HepG2 (cell line): Measurements from ENCODE around the gene MEIG1. TPM values are rescaled to one million over a fixed set of nuclear protein-coding genes. Genes with fewer than 3 reads are reported as not detected.

ENCODE experiments used
- ATAC-seq: fragments of 200-7000 bp; cut with Tn5 transposase; 3 replicates; pipeline ENCODE4 v1.9.1; 2020; ENCODE audit warnings: mild to moderate bottlenecking, moderate library complexity
- BruUV-seq: library from RNA; stranded (reverse); fragments of 400-500 nt; replicated peaks from 2 replicates; lab custom pipeline; 2021; lab: Mats Ljungman, UMichigan
- CTCF ChIA-PET: fragments of 300-600 bp; formaldehyde crosslinking; extraction: SDS; loops from one replicate; lab custom pipeline; 2021; ENCODE audit warnings: low total read pairs, inconsistent platforms, low intra/inter-chr PET ratio; lab: Yijun Ruan, JAX
- POLR2A ChIA-PET: fragments of 350-600 bp; sonication (Branson Sonifier 250); formaldehyde crosslinking; loops from one replicate; lab custom pipeline; 2020; ENCODE audit warnings: antibody characterized with exemption, inconsistent platforms; lab: Yijun Ruan, JAX
- DNase-seq: peaks from one replicate; pipeline ENCODE4 v3.0.0-alpha.2; 2015; ENCODE audit warnings: low spot score
- FAIRE-seq: peaks from 3 replicates; lab custom pipeline; 2011; peaks lifted over from hg19 to GRCh38; lab: Jason Lieb, UNC
- H2AFZ ChIP-seq: one replicate; pipeline ENCODE4 v1.6.1; 2011; ENCODE audit warnings: low read length, inconsistent platforms
- H3K27ac ChIP-seq: fragments of 300-600 bp; 3 replicates; pipeline ENCODE4 v1.8.0; 2011; ENCODE audit warnings: mixed run types, mild to moderate bottlenecking, mixed read lengths, low read length, inconsistent platforms; ENCODE audit not compliant: insufficient read depth; ENCODE audit errors: extremely low read length
- H3K27me3 ChIP-seq, 2 experiments: fragments of 200-600 bp in 1 of 2; 2 replicates in 1 of 2; 3 replicates in 1 of 2; pipeline versions ENCODE4 v1.6.0 to v1.8.0; 2011; ENCODE audit warnings: low read length in 2 of 2, mild to moderate bottlenecking in 2 of 2, moderate library complexity in 2 of 2, inconsistent platforms in 1 of 2; ENCODE audit not compliant: insufficient read depth in 2 of 2, control insufficient read depth in 1 of 2
- H3K36me3 ChIP-seq, 2 experiments: fragments of 200-600 bp in 1 of 2; replicated peaks in 1 of 2; 2 replicates in 1 of 2; 3 replicates in 1 of 2; pipeline versions ENCODE4 v1.5.1 to v1.8.0; 2011; ENCODE audit warnings: low read length in 2 of 2, inconsistent platforms in 1 of 2; ENCODE audit not compliant: insufficient read depth in 2 of 2, control insufficient read depth in 1 of 2
- H3K4me1 ChIP-seq: 2 replicates; pipeline ENCODE4 v1.5.1; 2012; ENCODE audit warnings: low read length, inconsistent platforms; ENCODE audit not compliant: insufficient read depth
- H3K4me2 ChIP-seq: 2 replicates; pipeline ENCODE4 v1.6.0; 2011; ENCODE audit warnings: low read depth, low read length, inconsistent platforms
- H3K4me3 ChIP-seq, 3 experiments: fragments of 200-600 bp in 1 of 3; sonication (generic), shearing (Covaris generic) in 1 of 3; replicated peaks in 1 of 3; 2 replicates each; pipeline ENCODE4 v1.5.1; 2011 to 2016; ENCODE audit warnings: low read length in 3 of 3, inconsistent platforms in 2 of 3, low read depth in 2 of 3, mild to moderate bottlenecking in 2 of 3, control low read depth in 1 of 3, mixed read lengths in 1 of 3; ENCODE audit not compliant: insufficient read depth in 1 of 3
- H3K79me2 ChIP-seq: one replicate; pipeline ENCODE4 v1.6.1; 2011; ENCODE audit warnings: low read length, inconsistent platforms; ENCODE audit not compliant: insufficient read depth
- H3K9ac ChIP-seq: 2 replicates; pipeline ENCODE4 v1.6.0; 2011; ENCODE audit warnings: mild to moderate bottlenecking, low read depth, low read length, inconsistent platforms; ENCODE audit not compliant: insufficient read depth
- H3K9me3 ChIP-seq: 2 replicates; pipeline ENCODE4 v1.5.1; 2012; ENCODE audit warnings: mild to moderate bottlenecking, low read length
- H4K20me1 ChIP-seq: 2 replicates; pipeline ENCODE4 v1.6.0; 2011; ENCODE audit warnings: inconsistent platforms, mild to moderate bottlenecking, low read length, moderate library complexity; ENCODE audit not compliant: insufficient read depth
- CEBPG ChIP-seq: IDR thresholded peaks from 2 replicates; pipeline ENCODE4 v1.6.1; 2016
- GLI4 ChIP-seq: sonication (generic); formaldehyde crosslinking; IDR thresholded peaks from 2 replicates; pipeline ENCODE4 v1.5.1; 2020; ENCODE audit warnings: missing genetic modification reagents, mild to moderate bottlenecking, moderate library complexity, borderline replicate concordance
- JDP2 ChIP-seq: sonication (generic); formaldehyde crosslinking; IDR thresholded peaks from 2 replicates; pipeline ENCODE4 v1.8.1; 2022; ENCODE audit warnings: missing genetic modification reagents, borderline replicate concordance
- PAWR ChIP-seq: sonication (generic); formaldehyde crosslinking; IDR thresholded peaks from 2 replicates; pipeline ENCODE4 v1.4.0; 2020; ENCODE audit warnings: missing genetic modification reagents, mild to moderate bottlenecking, borderline replicate concordance
- POLR2A ChIP-seq, 2 experiments: IDR thresholded peaks; 2 replicates each; pipeline ENCODE4 v1.6.1; 2011; ENCODE audit warnings: low read depth in 2 of 2, low read length in 2 of 2, mild to moderate bottlenecking in 1 of 2, moderate library complexity in 1 of 2; ENCODE audit not compliant: insufficient read depth in 1 of 2
- U2AF2 ChIP-seq: fragments of 200-400 bp; formaldehyde crosslinking; IDR thresholded peaks from 2 replicates; pipeline ENCODE4 v1.6.1; 2017; ENCODE audit warnings: low read depth, mild to moderate bottlenecking, low read length
- ZNF619 ChIP-seq: sonication (generic); formaldehyde crosslinking; IDR thresholded peaks from 2 replicates; pipeline ENCODE4 v1.4.0; 2020; ENCODE audit warnings: mild to moderate bottlenecking, missing genetic modification reagents
- ZNF710 ChIP-seq: sonication (generic); formaldehyde crosslinking; IDR thresholded peaks from 2 replicates; pipeline ENCODE4 v1.5.0; 2020; ENCODE audit warnings: mild to moderate bottlenecking, missing genetic modification reagents, borderline replicate concordance
- ZNF841 ChIP-seq: sonication (generic); formaldehyde crosslinking; IDR thresholded peaks from 2 replicates; pipeline ENCODE4 v1.8.1; 2023; ENCODE audit warnings: missing genetic modification reagents, borderline replicate concordance
- WGBS: methylation state at CpG from one replicate; pipeline ENCODE4 v1.1.6; 2017; ENCODE audit warnings: low lambda C conversion rate; 5-methylcytosine and 5-hydroxymethylcytosine counted together
- in situ Hi-C: cut with HindIII; loops from 2 replicates; pipeline ENCODE4 v1.10.0; 2017; ENCODE audit warnings: low pct_unique_long_range_greater_than_20kb; ENCODE audit not compliant: extremely low pct_ligation_motif_present
- intact Hi-C: fragments of 100-400 bp; cut with micrococcal nuclease; formaldehyde crosslinking; loops from one replicate; pipeline ENCODE4 v1.10.0; 2022; ENCODE audit not compliant: unreplicated experiment
- polyA plus RNA-seq, 8 experiments: library from polyadenylated mRNA; depleted of rRNA in 3 of 8; stranded (reverse) in 7 of 8; unstranded in 1 of 8; fragments of >200 nt; fragmentation: Illumina TruSeq in 4 of 8; extraction: Trizol in 4 of 8; gene quantifications; 2 replicates each; pipeline versions ENCODE4 v1.2.1 to v1.2.3, GENCODE V29; 2011 to 2016; ENCODE audit warnings: low read depth in 4 of 8, missing spikeins in 1 of 8, mixed read lengths in 1 of 8; ENCODE audit not compliant: insufficient read depth in 1 of 8
- total RNA-seq, 5 experiments: library from RNA; depleted of rRNA; stranded (reverse); fragments of >200 nt; fragmentation: Illumina TruSeq; extraction: Trizol; gene quantifications; 2 replicates each; pipeline ENCODE4 v1.2.3, GENCODE V29; 2016; ENCODE audit warnings: low read depth in 1 of 5

The MEIG1 gene
- total and polyA plus RNA-seq, 2 of the 13 experiments (the other 11 are each of a cell fraction or from before 2014, with no cell fraction given), result not detected

- intact Hi-C loops (no loop called here), in situ Hi-C loops (no loop called here)
- Histone ChIP-seq H3K27ac (no peak overlapping the region), H3K9me3 (no peaks in the 10 kb centered on the region), H3K4me1 (peaks cover 19% of the 10 kb centered on the region), H3K4me3 (no peak overlapping the region), H3K4me2 (no peak overlapping the region), H2AFZ (no peak overlapping the region), H3K79me2 (no peaks in the 10 kb centered on the region), H3K9ac (no peak overlapping the region), H3K27me3 (no peaks in the 10 kb centered on the region; a peak in 1 of 5 replicates), H3K36me3 (no peaks in the 10 kb centered on the region)
- ChIA-PET CTCF (no interaction called here), POLR2A (interaction anchor here (1.2 kb wide), 1 partner anchor 56 kb away, joined by 3 read pairs; the partner anchor contains the start of gene MEIG1)
- BruUV-seq, result no TSS peak
- WGBS, result 81% methylated on average over 7 of the region's 7 CpGs
- ATAC-seq, result no peak
- DNase-seq, result no peak
- FAIRE-seq, result no peak
- TF ChIP-seq ZNF619, result no peak
- TF ChIP-seq U2AF2, result no peak
- TF ChIP-seq PAWR (CRISPR knock-in tag), result no peak
- TF ChIP-seq GLI4 (CRISPR knock-in tag), result no peak
- no peak for TF ChIP-seq POLR2A (IDR thresholded peaks at IDR 0.05; ENCODE audit: insufficient read depth in 1 of 2, low read depth in 2 of 2, low read length in 2 of 2)
- TF ChIP-seq ZNF710 (CRISPR knock-in tag), result no peak
- TF ChIP-seq JDP2 (CRISPR knock-in tag), result no peak
- TF ChIP-seq CEBPG (CRISPR knock-in tag), result no peak
- no peak for TF ChIP-seq ZNF841 (CRISPR knock-in tag)
- TF ChIP-seq, all 625 proteins: peak for 0
- no peaks in the 10 kb centered on the region for H4K20me1 ChIP-seq
Observed at GRCh38 chr10:15015451-15015850, 56.3 kb downstream of the MEIG1 start.
